ENCODE measurements around the gene C1orf105.
"Not testable (repeated sequence)": the region's sequence is repeated elsewhere in the genome, so short reads cannot be mapped to it uniquely, and the experiment has no call there.

C1orf105 gene

DNA sequence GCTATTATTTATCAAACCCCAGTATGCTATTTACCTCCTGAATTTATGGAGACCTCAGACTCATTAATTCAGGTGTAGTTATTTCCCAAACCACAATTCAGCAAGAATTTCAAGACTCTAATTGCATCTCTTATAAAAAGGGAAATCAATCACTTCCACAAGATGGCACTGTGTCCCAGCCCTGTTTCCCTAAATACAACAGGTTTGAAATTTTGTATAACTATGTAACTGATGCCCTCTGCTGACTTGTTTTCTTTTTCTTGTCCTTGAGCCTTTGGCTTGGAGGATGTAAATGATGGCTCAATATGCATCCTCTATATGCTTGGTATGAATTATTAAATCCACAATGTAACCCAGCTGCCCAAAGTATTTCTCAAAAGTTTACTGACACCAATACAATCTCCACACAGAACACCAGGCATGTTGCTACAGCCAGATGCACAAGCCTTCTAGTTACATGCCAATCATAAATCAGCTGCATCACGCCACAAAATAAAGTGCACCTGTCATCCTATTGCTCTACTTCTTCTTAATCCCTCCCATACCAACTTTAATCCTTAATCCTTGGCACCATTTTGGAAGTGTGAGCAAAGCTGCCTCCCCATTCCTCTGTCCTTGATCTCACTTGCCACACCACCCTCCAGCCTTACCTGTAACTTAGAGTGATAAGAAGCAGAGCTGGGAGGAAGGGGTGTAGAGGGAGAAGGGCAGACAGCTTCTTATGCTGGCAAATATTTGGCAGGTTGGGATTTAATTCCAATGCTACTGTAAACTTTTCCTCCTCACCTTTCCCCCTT lies 9.0 kb downstream of the C1orf105 start:
- peak; percentile 73 to 79 for DNase-seq

DNA sequence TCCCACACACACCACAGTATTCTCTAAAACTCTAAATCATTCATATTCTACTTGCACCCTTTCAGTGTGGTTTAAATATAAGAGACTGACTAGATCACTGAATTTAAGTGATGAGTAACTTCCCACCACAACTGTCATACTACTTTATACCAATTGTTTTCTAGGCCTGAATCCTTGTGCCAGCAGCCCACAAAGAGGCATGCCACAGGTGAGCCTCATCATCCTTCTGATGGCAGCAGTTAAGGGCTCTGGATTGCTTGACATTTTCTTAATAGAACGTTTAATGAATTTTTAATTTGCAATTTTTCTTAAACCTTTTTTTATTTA lies 9.6 kb downstream of the C1orf105 start:
- no peak for DNase-seq

DNA sequence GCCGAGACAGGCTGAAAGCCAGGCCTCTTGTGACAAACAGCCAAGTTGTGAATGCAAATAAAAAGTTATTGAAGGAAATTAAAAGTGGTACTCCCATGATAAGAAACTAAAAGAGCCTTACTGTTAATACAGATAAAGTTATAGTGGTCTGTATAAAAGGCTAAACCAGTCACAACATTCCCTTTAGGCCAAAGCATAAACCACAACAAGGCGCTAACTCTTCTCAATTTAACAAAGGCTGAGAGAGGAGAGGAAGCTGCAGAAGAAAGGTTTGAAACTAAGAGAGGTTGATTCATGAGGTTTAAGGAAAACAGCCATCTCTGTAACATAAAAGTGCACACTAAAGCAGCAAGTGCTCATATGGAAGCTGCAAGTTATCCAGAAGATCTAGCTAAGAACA lies 10.7 kb downstream of the C1orf105 start:
- DNase-seq: no peak

DNA sequence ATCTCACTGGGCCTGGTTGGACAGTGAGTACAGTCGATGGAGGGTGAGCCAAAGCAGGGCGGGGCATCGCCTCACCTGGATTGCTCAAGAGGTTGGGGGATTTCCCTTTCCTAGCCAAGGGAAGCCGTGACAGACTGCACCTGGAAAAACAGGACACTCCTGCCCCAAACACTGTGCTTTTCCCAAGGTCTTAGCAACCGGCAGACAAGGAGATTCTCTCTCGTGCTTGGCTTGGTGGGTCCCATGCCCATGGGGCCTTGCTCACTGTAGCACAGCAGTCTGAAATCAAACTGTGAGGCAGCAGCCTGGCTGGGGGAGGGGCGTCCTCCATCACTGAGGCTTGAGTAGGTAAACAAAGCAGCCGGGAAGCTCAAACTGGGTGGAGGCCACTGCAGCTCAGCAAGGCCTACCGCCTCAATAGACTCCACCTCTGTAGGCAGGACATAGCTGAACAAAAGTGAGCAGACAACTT lies 11.3 kb downstream of the C1orf105 start:
- DNase-seq: no peak

DNA sequence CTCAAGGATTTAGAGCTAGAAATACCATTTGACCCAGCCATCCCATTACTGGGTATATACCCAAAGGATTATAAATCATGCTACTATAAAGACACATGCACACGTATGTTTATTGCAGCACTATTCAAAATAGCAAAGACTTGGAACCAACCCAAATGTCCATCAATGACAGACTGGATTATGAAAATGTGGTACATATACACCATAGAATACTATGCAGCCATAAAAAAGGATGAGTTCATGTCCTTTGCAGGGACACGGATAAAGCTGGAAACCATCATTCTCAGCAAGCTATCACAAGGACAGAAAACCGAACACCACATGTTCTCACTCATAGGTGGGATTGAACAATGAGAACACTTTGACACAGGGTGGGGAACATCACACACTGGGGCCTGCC lies 16.7 kb downstream of the C1orf105 start:
- DNase-seq: not testable (repeated sequence)

DNA sequence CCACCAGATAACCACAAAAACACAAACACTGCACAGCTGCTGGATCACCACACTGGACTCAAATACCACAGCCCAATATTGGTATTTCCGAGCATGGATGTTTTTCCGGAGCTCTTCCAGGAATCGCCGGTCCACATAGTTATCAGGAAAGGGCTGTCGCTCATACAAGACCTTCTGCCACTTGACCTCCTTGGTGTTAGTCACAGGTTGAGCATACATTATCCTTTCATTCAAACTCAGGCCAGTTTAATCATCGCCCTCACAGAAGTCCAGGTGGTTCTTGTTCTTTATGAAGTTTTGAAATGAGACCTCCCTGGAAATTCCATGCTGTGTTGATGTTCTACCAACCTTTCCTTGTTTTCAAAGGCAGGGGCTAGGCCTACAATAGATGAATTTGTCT lies 21.9 kb downstream of the C1orf105 start:
- no peak for DNase-seq

DNA sequence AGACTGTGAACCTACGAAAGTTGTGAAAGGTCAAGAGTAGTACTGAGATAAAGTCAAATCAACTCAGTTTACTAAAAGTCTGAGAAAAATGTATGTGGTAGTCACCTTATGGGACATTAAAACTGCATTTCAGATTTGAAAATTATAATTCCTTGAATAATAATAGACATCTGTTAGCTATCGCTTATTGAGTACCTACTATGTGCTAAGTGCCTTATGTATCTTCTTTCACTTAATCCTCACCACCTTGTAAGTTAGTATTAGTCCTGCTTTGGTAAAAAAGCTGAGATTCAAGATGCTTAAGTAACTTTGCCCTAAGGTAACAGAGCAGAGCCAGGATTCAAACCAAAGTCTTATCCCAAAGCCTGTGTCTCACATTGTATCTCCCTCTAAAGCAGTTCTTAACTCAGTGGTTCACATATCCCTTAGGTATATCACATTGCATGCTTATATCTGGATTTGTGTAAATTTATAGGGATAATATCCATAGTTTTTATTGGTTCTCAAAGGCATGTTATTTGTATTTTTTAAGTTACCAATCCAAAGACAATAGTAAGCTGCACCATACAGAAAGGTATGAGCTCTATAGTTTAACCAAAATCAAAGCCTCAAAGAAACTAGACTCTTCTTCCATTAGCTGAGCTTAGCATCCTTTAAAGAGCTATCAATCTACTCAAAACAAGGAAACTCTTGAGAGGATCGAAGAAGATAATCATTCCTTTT lies 22.5 kb downstream of the C1orf105 start:
- no peak for DNase-seq

DNA sequence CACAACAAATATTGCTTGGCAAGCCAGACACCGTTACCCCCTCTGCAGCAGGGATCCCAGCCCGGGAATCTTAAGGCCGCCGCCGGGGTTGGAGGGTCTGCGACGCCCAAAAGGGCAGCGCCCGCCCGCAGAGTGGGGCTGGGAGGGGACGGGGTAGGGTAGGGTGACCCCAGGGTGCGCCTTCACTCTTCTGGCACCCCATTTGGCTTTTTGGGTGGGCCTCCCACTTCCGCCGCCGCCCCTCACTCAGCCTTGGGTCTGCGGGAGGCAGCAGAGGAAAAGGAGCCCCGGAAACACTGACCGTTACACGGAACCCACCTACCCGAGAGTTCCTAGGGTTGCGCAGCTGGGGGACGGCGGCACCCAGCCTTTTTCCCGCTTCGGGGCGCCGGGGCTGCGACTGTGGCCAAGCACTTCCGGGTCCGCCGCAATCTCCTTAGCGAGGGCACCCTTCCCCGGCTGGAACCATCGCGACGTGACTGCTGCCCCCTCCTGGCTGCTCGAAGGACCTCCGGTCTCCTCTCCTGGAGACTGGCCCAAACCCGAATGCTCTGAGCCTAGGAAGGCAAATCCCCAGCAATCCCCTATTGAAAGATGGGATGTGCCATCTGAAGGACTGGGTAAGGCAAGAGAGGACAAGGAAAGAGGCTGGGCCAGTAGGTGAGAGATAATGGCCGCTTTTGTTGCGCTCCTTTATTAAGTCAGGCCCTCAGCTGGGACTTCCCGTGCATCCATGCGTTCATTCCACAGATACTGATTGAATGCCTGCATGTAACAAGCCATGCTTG lies 23.4 kb downstream of the C1orf105 start, which contains the start of gene PIGC:
Gene PIGC, minus strand, starts transcription at position 404 of the 788 bp plus-strand sequence. CDS start 1,447 bp downstream, outside the sequence.
- DNase-seq: peak; percentile 88 to 94

DNA sequence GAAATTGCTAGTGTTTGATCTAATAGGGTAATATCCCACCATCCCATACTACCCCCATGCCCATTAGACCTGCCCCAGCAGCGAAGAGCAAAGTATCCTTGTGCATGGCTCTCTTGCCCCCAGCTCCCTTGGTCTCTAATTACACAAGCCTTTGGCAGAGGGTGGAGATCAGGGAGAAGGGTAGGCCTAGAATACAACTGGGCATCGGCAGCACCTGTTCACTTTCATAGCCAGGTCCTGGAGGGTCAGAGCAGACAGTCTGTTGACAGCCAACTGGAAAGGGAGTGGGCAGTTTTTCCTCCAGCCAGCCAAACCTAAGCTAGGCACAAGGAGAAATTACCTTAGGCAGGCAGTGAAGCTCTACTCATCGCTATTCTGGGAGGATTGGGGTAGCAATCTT lies 26.1 kb downstream of the C1orf105 start:
- no peak for DNase-seq

DNA sequence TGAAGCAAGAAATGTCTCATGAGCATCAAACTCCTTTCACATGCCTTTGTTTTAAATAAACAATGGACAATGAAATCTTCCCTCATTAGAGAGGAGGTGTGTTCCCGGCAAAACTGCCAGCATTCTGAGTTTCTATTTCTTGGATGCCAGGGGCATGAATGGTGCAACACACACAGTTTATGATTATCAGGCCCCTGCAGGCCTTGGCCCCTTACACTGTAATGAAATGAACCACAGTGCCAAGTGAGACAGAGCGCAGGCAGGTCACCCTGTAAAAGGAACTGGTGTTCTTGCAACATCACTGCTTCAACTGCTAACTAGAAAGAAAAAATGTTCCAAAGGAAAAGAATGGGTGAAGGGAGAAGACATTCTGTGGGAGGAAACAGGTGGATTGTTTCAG lies 27.2 kb downstream of the C1orf105 start:
- DNase-seq: no peak

DNA sequence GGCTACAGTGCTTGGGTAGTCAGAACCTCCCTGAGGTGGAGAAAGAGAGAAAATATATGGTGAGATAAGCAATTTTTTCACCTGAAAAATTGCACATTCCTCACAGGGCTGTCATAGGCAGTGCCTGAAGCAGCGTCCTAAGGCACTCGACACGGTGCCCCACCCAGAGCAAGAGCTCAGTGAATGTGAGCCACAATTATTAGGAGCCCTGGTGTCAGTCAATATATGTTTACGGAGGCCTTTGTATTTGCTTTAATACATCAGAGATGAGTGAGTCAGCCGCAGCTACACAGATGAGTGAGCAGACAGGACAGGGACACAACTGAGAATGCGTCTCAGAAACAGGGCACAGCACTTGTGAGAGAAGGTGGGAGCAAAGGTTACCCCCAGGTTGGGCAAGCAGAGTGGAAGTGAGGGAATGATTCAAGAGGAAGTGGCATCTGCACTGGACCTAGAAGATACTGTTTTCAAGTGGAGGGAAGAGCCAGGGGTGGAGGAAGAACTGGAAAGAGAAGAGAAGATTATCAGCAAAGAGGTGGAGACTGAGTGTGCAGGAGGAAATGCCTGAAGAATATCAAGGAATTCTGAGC lies 28.6 kb downstream of the C1orf105 start:
- no peak for DNase-seq

DNA sequence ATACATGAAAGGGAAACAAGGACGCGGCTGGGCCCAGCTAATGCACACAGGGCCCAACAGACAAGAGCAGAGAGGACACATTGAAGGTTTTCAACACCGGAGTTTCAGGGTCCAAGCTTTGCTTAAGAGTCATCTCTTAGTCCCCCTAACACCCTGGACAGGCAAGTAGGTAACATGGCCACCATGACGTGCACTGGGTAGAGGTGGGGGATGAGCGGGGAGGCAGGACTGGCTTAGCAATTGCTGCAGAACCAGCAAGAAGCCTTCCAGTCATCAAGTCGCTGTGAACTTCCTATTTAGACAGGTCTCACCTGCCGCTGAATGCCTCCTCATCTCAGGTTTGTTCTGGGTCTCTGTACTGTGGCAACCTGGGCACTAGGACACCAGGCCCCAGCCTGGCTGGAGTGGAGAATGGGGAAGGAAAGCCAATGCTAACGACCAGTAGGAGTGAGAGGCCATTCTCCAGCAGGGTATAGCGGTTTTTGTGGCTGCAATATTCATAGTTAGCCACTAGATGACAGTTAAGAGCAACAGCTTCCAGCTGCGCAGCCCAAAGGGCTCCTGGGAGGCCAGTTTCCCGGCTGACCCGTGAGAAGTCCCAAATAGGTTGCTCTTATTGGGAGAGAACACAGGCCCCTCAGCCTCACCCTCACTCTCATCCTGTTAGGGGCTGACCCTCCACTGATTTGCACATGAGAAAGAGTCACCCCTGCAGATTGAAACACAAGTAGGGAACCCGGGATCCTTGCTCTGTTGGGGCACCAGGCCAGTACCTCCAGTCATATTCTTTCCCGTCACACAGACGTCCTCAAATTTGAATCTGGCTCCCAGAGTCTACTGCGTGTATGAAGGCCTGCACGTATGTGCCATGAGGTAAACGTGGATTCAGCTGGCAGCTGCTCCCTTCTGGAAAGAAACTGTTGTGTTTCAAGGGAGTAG lies 29.4 kb downstream of the C1orf105 start:
- DNase-seq: peak; percentile 22 to 78

DNA sequence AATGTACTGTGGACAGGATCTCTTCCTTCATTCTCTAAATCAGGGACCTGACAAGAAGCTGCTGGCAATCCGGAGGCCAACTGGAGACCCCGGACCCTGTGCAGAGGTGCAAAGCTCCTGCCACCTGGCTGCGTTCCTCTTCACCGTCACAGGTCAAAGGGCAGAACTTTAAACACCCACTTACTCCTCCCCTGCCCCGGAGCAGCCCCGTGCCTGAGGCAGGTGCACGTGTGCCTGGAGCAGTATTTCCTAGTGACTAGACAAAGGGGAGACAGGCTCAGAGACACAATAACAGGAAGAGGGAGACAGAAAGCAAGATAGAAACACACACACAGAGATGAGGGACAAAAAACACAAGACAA lies 30.0 kb downstream of the C1orf105 start:
- DNase-seq: no peak

DNA sequence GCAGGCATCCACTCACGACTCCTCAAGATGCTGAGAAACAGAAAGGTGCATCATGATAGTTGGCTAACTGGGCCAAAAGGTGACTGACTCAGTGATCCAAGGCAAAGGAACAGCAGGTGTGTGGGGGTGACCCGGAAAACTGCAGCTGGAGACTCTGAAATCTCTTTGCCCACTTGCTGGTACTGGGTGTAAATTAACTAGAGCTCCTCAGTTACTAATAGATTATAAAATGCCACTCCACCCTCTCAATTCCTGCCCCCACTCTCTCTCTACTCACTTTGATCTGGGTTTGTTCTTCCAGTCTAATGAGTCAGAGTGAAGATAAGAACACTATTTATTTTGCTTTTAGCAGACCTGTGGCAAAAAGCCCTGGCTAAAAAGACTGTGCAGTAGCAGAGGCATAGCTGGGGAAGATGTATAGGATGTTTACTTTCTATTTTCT lies 30.5 kb downstream of the C1orf105 start:
- DNase-seq: no peak

DNA sequence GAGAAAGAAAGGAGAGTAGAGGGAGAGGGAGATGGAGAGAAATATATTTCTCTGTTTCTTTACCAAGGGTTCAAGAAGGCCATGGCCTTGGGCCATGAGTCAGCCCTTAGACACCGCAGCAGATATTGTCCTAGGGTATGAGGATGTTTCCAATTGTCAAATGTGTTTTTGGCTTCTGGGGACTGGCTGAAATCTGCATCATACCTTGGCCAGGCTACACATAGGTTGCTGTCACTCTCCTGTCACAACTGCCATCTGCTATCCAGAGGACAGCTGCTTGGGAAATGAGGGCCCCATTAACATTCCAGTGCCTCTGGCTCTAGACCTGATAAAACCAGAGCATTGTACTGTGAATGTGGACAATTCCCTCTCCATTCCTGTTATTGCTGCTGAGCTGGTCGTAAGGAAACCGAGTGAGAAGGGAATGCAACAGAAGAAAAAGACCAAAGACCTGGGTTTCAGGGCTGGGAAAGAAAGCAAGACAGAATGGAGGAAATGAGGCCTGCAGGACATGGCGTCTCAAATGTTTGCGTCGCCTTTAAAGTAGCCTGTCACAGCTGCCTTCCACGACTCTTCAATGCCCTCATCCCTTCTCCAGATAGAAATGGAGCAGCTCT lies 32.2 kb downstream of the C1orf105 start:
- no peak for DNase-seq

DNA sequence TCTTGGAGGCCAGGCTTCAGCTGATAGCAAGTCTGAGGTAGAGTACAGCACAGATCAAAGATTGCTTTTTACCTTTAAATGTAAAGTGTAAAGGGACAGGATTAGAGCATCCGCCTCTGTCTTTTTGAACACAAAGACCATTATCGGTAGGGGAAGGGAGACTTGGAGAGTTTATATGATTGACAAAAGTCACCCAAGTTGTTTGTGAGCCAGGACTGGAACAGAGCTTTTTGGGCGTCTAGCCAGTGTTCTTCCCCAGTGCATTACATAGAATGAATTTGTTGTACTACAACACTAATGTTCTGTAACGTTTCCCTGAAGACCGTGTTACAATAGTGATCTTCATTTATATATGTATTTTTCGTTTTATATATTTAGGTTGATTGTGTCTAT lies 32.7 kb downstream of the C1orf105 start:
- no peak for DNase-seq

DNA sequence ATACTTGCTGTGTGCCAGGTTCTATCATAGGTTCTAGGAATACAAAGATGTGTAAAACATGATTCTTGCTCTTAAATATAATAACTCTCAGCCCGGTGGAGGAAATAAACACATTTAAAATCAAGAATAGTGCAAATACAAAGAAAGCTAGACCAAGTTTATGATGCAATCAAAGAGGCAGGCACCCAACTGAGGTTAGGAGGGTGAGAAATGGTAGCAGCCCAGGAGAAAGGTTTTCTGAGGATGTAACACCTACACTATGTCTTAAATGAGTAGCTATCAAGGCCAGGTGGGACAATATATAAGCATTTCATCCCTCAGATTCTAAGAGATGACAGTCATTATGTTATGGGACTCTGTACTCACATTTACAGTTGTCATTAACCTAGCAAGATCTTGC lies 33.1 kb downstream of the C1orf105 start:
- DNase-seq: no peak

DNA sequence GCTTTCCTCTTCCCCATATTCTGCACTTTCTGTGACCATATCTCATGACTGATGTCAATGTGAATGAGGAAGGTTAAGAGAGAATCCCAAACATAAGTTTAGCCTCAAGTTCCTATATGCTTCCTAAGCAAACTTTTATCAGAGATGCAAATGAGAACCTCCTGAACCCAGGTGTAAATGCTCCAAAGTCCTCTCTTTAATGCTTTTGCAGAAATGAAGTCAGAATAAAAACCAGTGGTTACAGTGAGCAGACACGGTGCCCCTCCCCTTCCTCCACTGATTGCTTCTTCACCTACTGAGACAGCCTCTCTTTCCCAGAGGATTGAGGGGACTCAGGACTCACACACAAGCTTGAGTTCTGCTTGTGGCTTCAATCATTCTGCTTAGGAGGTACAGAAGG lies 35.0 kb downstream of the C1orf105 start:
- no peak for DNase-seq

DNA sequence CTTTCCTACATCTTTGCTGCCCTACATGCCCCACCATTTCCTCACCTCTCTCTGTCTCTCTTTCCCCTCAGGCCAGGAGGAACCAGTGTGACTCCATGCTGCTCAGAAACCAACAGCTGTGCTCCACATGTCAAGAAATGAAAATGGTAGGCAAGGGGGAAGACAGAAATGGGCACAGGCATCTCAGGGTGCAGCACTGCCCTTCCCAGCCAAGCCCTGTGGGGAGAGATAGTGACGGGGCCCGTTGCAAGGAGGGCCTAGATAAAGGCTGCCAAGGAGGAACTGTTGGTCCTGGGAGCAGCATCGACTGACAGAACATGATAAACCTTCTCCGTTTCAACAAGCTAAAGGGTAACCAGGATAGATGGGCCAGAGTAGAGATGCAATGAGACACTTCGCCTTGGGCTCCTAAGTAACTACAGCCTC lies 35.9 kb downstream of the C1orf105 start:
- no peak for DNase-seq

DNA sequence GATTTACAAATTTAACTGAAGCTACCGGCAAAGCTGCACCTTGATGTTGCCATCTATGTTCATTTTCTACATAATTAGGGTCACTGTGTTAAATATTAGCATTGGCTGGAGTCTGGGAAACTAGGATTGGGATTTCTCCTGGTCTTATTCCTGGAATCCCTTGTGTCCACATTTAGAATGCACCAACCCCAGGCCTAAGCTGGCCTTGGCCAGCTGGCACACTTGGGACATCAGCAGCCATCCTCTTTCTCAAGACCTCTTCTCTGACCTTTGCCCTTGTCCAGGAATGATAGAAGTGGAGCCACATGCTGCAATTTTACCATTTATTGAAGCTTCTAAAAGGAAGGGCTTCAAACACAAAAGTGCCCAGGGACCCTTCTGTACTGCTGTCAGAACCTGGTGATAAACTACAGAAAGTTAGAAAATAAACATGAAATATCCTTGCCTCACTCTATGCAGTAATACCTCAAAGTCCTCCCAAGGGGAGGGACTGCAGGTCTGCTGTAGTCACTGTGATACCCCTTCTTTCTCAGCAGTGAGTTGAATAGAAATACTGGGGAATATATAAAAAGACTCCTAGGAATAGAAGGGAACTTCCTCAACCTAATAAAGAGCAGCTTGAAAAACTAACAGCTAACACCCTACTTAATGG lies 37.1 kb downstream of the C1orf105 start:
- DNase-seq: no peak

DNA sequence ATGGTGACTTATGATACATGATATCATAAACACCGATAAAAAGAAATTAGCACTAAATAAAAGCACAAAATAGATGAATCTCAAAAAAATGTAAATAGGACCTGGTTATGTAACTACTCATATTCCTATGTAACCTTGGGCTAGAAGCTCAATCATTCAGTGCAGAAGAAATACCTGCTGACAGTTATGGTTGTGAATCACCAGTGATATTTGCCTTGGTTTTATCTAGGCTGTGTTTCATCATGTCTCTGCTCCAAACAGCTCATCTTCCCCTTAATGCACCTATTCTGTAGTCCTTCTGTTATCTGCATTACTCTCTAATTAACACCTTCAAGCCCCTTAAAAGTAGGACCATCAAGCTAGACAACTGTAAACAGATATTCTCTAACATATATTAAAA lies 39.7 kb downstream of the C1orf105 start:
- no peak for DNase-seq

All from NCI-H446 (cell line).